Left cardiac atrium (tissue), 4 donors: ENCODE data around the gene SLC24A3. TPM values are rescaled to one million over a fixed set of nuclear protein-coding genes. Genes with fewer than 3 reads are reported as not detected.

Experiments
- ATAC-seq, 2 donors: fragments of 200-7000 bp; cut with Tn5 transposase; one replicate each; pipeline ENCODE4 v1.9.1; 2020; ENCODE audit warnings: mild to moderate bottlenecking in 2 of 2, moderate library complexity in 2 of 2
- DNase-seq: peaks from one replicate; pipeline ENCODE4 v3.0.0-alpha.2; 2020
- intact Hi-C, 2 donors: fragments of 100-400 bp; cut with DNase I; formaldehyde crosslinking; loops; one replicate each; pipeline versions ENCODE4 v1.14.1 to v1.15.1; 2022 to 2023
- total RNA-seq, 2 donors: library from RNA; stranded (reverse); fragmentation: NEBNext Ultra II Directional; extraction: Animal tissue kit (Norgen Biotek cat#: 25700); gene quantifications; one replicate each; pipeline ENCODE4 v1.2.1, GENCODE V29; 2021
- donor health status: DM: no; HTN: yes; CAD: no.
- donor health status: DM: no; HTN: yes; CAD: no; lungs with severe emphysema.
- donor health status: DM: yes; HTN: yes; CAD: no.
- donor health status: Dilated cardiomyopathy.

Gene SLC24A3
- total RNA-seq, 2 donors from 2014 or later: 2.1 to 4.1 TPM

GRCh38 chr20:19539191-19539590, 326.7 kb downstream of the SLC24A3 start:
- no peak for DNase-seq
- no peak for ATAC-seq
- intact Hi-C loops: no loop called here

- ATAC-seq: peak; percentile 40 to 55
- intact Hi-C loops: no loop called here
- DNase-seq: peak; percentile 24
Observed at GRCh38 chr20:19540392-19540791, 327.9 kb downstream of the SLC24A3 start.

- DNase-seq (no peak), ATAC-seq (no peak)
- intact Hi-C loops: no loop called here
Observed at GRCh38 chr20:19543101-19543500, 330.7 kb downstream of the SLC24A3 start.

- no peak for DNase-seq
Observed at GRCh38 chr20:19544684-19545083, 332.2 kb downstream of the SLC24A3 start.

GRCh38 chr20:19546648-19547047, 334.2 kb downstream of the SLC24A3 start:
- intact Hi-C loops: no loop called here
- no peak for ATAC-seq
- no peak for DNase-seq

More at GRCh38 chr20:19544684-19545083, 332.2 kb downstream of the SLC24A3 start:
- intact Hi-C loops: no loop called here
- no peak for ATAC-seq

GRCh38 chr20:19547547-19547946, 335.1 kb downstream of the SLC24A3 start:
- DNase-seq (no peak), ATAC-seq (no peak)
- intact Hi-C loops: no loop called here

GRCh38 chr20:19549896-19550295, 337.5 kb downstream of the SLC24A3 start:
- intact Hi-C loops: no loop called here
- DNase-seq (no peak), ATAC-seq (no peak)

- intact Hi-C loops: no loop called here
Observed at GRCh38 chr20:19552221-19553180, 340.1 kb downstream of the SLC24A3 start.

GRCh38 chr20:19554666-19555065, 342.2 kb downstream of the SLC24A3 start:
- DNase-seq (no peak), ATAC-seq (no peak)
- intact Hi-C loops: no loop called here

More at GRCh38 chr20:19552221-19553180, 340.1 kb downstream of the SLC24A3 start:
- no peak for DNase-seq
- peak; percentile 91 to 98 for ATAC-seq

- intact Hi-C loops: no loop called here
- DNase-seq (no peak), ATAC-seq (no peak)
Observed at GRCh38 chr20:19555726-19556125, 343.3 kb downstream of the SLC24A3 start.

- intact Hi-C loops: no loop called here
- ATAC-seq (no peak), DNase-seq (no peak)
Observed at GRCh38 chr20:19557291-19557690, 344.8 kb downstream of the SLC24A3 start.

- intact Hi-C loops: no loop called here
- no peak for DNase-seq
- no peak for ATAC-seq
Observed at GRCh38 chr20:19560881-19561480, 348.5 kb downstream of the SLC24A3 start.

- DNase-seq (no peak), ATAC-seq (no peak)
- intact Hi-C loops: no loop called here
Observed at GRCh38 chr20:19562426-19562825, 350.0 kb downstream of the SLC24A3 start.

GRCh38 chr20:19564261-19564660, 351.8 kb downstream of the SLC24A3 start:
- ATAC-seq (no peak), DNase-seq (no peak)
- intact Hi-C loops: no loop called here

- ATAC-seq: no peak
- intact Hi-C loops: no loop called here
- DNase-seq: no peak
Observed at GRCh38 chr20:19565736-19566135, 353.3 kb downstream of the SLC24A3 start.

GRCh38 chr20:19566226-19566945, 353.9 kb downstream of the SLC24A3 start:
- ATAC-seq (peak in 1 of 2 donors; percentile 97), DNase-seq (no peak)

GRCh38 chr20:19568128-19568527, 355.7 kb downstream of the SLC24A3 start:
- no peak for DNase-seq
- ATAC-seq: no peak
- intact Hi-C loops: no loop called here

More at GRCh38 chr20:19566226-19566945, 353.9 kb downstream of the SLC24A3 start:
- intact Hi-C loops: no loop called here

GRCh38 chr20:19571996-19572395, 359.6 kb downstream of the SLC24A3 start:
- ATAC-seq: no peak
- intact Hi-C loops: no loop called here
- no peak for DNase-seq

- DNase-seq (no peak), ATAC-seq (no peak)
- intact Hi-C loops: no loop called here
Observed at GRCh38 chr20:19577692-19578091, 365.2 kb downstream of the SLC24A3 start.

GRCh38 chr20:19582782-19583181, 370.3 kb downstream of the SLC24A3 start:
- no peak for ATAC-seq
- no peak for DNase-seq
- intact Hi-C loops: loop anchor here (5.0 to 10.0 kb wide), 2 partner anchors 375 to 378 kb away; no protein-coding TSS in a partner anchor
